Hematopoietic multipotent progenitor cell treated with erythropoietin and hydrocortisone succinate and interleukin-3 and kit ligand, for 8 days (in vitro differentiated cells): ENCODE results near the gene PTPRM.
"Not testable (repeated sequence)": the region's sequence is repeated elsewhere in the genome, so short reads cannot be mapped to it uniquely, and the experiment has no call there.

Source experiments
- DNase-seq: peaks from one replicate; pipeline ENCODE4 v3.0.0-alpha.2; 2015

The PTPRM gene

DNA sequence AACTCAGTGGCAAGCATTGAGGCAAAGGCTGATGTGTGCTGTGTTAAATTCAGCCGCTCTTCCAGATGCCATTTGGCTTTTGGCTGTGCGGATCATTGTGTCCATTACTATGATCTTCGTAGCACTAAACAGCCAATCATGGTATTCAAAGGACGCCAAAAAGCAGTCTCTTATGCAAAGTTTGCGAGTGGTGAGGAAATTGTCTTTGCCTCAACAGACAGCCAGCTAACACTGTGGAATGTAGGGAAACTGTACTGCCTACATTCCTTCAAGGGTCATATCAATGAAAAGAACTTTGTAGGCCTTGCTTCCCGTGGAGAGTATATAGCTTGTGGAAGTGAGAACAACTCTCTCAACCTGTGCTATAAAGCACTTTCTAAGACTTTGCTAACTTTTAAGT is 846.6 kb downstream of the PTPRM start:
- DNase-seq = no peak

GRCh38 chr18:8416212-8417019 is 849.3 kb downstream of the PTPRM start:
- no peak for DNase-seq

- no peak for DNase-seq
Measured at GRCh38 chr18:8422391-8422790, 855.3 kb downstream of the PTPRM start.

- no peak for DNase-seq
Measured at GRCh38 chr18:8423051-8423557, 856.0 kb downstream of the PTPRM start.

GRCh38 chr18:8424481-8424880 is 857.4 kb downstream of the PTPRM start:
- DNase-seq = no peak

DNA sequence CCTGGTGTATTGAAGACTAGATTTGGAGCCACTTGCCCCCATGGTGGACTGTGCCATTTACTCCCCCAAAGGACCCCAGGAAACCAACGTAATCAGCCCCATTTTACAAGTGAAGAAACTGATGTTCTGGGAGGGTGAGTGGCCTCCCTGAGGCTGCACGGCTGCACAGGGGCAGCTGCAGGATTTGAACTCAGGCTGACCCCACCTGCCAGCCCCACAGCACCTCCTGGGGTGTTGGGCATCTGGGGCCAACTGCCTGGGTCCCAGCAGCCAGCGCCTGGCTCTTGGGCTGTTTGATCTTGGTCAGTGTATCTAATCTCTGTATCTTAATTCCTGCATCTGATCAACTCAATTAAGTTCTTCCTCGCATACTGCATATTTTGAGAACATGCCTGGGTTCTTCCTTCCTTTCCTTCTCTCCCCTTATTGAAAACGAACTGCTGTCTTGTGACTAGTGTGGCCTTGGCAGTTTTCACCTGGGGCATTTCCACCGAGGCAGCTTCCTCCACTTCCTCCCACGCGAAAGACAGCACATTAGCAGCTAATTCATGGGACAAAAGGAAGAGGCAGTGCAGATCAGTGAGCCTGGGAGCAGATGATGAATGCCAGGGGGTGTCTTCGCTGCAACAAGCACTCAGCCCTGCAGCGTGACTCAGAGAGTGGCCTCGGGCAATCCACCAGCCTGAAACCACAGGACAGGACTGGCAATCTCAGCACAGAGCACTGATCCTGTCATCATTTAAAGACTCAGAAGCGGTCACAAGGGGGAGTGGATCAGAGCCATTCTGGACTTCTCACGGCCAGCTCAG is 858.0 kb downstream of the PTPRM start:
- DNase-seq = no peak

GRCh38 chr18:8426401-8426800 is 859.3 kb downstream of the PTPRM start:
- DNase-seq = no peak

DNA sequence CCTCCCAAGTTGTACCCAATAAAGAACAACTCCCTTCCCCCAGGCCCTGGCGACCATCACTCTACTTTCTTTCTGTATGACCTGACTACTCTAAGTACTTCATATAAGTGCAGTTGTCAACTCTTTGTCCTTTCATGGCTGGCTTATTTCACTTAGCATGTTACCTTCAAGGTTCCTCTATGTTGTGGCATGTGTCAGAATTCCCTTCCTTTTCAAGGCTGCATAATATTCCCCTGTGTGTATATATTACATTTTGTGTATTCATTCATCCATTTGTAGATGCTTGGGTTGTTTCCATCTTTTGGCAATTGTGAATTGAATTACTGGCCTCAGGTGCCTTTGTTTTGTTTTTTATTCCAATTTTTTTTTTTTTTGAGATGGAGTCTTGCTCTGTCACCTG is 860.2 kb downstream of the PTPRM start:
- DNase-seq = no peak

DNA sequence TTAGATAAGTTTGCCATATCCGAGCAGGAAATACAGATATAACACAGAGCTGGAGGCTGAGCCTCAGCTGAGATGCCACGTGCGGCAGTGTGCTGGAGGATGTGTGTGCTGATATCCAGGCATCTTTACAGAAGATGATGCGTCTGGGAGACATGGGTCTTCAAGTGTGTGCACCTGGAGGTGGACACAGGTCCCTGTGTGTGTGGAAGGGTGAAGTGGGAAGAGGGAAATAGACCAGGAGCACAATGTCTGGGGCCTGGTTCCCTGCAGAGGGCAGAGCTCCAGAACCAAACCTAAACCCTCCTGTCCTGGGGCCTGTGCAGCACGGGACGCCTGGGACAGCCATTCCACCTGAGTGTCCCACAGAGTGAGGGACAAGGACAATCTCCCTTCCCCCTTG is 861.8 kb downstream of the PTPRM start:
- DNase-seq = no peak

DNA sequence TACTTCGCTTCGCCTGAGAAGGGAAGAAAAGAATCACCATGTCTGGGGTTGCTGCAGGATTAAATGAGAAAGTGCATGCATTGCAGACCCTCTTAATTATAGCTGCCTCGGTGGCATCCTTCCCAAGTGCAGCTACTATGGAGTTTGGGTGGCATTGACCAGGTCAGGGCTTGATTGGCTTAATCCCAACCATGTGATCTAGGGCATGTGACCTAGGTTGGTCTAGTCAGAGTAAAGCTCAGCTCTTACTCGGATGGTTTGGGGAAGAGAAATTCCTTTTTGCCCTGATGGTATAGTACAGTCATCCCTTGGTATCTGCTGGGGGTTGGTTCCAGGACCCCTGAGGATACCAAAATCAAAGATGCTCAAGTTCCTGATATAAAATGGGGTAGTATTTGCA is 863.9 kb downstream of the PTPRM start:
- DNase-seq = no peak

GRCh38 chr18:8433323-8433722 is 866.2 kb downstream of the PTPRM start:
- no peak for DNase-seq

- DNase-seq = no peak
Measured at GRCh38 chr18:8433771-8434170, 866.7 kb downstream of the PTPRM start.

DNA sequence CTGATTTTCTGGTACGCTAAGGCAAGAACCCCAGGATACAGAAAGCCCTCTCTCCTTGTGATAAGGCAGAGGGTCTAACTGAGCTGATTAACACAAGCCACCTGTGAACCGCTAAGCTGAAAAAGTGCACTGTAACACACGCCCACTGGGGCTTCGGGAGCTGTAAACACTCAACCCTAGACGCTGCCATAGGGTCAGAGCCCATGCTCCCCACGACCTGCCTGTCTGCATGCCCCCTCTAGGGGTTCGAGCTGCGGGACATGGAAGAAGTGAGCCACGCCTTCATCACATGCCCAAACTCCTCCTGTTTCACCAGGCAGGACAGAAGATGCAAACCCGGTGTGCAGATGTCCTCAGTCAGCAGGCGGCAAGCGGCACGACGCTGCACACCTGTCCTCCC is 868.3 kb downstream of the PTPRM start:
- DNase-seq = no peak

DNA sequence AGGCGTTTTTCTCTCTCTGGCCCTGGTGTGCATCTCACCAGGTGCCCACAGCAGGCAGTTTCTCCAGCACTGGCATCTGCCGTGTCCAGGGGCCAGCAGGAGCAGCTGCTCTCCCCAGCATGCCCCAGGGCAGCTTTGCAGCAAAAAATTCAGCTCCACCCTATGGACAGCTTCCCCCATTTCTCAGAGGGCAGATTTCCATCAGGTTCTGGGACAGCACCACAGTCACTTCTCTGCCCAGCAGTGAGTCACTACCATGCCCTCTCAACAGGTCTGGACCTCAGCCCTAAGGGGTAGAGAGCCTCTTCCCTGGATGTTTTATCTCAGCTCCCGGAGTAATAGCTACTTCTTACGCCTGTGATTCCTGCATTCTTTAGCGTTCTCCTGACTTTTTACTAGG is 871.9 kb downstream of the PTPRM start:
- DNase-seq = no peak

DNA sequence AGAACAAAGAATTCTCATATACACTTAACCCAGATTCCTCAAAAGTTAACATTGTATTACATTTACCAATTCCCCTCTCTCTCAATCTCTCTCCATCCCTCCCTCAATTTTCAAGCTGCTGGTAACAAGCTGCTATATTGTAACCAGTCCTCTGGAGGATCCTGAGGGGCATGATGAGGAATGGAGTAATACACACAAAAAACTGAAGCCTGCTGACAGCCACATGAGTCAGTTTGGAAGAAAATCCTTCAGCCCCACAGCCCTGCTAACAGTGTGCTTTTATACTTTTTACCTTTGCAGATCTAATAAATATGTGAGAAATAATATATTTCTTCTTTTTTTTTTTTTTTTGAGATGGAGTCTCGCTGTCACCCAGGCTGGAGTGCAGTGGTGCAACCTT is 876.4 kb downstream of the PTPRM start:
- no peak for DNase-seq

DNA sequence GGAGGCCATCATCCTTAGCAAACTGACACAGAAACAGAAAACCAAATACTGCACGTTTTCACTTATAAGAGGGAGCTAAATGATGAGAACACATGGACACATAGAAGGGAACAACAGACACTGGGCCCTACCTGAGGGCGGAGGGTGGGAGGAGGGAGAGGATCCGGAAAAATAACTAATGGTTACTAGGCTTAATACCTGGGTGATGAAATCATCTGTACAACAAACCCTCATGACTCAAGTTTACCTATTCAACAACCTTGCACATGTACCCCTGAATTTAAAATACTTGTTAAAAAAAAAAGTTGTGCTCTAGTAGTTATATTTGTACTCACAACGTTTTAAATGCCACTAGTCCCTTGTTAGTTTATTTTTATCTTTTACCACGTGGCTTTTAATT is 879.8 kb downstream of the PTPRM start:
- DNase-seq = not testable (repeated sequence)

GRCh38 chr18:8448130-8448529 is 881.0 kb downstream of the PTPRM start:
- DNase-seq = no peak

DNA sequence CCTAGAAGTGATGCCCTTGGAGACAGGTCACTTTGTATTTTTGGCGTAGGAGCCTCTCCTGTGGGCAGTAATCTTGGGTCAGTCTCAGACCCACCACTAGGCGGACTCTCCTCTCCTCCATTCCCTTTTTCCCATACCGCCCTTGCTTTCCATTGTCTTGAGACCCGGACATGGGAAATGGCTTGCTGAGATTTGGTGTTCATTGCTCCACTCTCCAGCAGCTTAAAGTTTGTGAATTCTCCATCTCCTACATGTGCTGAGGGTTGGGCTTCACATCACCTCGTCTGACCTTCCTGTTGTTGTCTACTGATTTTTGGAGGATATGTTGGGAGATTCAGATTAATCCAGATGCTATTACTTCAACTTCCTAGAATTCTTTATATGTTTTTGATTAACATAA is 882.9 kb downstream of the PTPRM start:
- DNase-seq = no peak

DNA sequence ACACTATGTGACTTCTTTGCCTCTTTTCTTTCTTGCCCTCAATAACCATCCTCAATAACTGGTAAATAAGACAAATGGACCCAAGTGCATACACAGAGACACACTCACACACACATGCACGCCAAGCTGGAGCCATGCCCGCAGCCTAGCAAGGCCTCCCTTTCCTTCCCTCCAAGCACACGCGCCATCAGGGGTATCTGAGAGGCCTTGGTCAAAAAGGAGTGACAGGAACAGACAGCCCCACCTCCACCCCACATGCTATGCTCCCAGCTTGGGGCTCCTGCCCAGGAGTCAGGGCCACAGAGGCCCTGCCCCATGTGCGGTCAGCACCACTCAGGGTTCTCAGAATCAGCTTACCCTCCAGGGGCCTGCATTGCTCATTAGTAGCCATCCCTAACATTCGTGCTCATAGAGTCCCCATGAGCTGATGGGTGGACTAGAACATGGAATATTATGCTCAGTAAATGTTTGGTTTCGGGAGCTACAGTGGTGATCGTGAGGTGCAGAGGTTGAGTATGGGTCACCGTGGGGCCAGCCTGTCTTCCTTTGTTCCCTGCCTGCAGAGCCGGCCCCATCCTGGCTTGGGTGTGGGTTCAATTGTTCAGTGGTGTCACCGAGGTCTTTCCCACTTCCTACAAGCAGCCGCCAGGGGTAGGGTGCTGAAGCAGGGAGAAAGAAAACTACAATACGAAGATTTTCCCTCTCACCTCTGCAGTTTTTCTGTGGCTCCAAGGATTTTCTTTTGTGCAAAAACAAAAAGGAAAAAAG is 884.0 kb downstream of the PTPRM start:
- DNase-seq = no peak

DNA sequence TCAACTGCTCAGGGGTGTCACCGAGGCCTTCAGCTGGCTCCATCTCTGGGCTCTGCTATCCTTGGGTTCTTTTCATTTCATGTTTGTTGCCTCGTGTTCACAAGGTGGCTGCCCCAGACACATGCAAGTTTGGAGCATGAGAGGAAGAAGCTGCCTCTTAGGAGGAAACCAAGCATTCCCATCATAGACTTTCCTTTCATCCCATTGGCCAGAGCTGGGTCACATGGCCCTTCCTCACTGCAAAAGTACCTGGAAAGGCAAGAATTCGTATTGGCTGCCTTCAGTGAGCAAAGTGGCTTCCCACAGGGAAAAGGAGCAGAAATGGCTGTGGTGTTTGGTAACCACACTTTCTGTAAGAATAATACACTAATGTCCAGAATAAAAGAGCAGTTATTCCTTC is 886.4 kb downstream of the PTPRM start:
- DNase-seq = no peak

GRCh38 chr18:8454136-8454535 is 887.0 kb downstream of the PTPRM start:
- no peak for DNase-seq

GRCh38 chr18:8455661-8456614 is 888.8 kb downstream of the PTPRM start:
- DNase-seq = no peak
